Epidermal melanocyte (primary cell): ENCODE data around the gene CYP1A1.

Source experiments
- DNase-seq: peaks from one replicate; pipeline ENCODE4 v3.0.0; 2011; ENCODE audit warnings: low spot score; ENCODE audit not compliant: insufficient read length

CYP1A1 gene

DNA sequence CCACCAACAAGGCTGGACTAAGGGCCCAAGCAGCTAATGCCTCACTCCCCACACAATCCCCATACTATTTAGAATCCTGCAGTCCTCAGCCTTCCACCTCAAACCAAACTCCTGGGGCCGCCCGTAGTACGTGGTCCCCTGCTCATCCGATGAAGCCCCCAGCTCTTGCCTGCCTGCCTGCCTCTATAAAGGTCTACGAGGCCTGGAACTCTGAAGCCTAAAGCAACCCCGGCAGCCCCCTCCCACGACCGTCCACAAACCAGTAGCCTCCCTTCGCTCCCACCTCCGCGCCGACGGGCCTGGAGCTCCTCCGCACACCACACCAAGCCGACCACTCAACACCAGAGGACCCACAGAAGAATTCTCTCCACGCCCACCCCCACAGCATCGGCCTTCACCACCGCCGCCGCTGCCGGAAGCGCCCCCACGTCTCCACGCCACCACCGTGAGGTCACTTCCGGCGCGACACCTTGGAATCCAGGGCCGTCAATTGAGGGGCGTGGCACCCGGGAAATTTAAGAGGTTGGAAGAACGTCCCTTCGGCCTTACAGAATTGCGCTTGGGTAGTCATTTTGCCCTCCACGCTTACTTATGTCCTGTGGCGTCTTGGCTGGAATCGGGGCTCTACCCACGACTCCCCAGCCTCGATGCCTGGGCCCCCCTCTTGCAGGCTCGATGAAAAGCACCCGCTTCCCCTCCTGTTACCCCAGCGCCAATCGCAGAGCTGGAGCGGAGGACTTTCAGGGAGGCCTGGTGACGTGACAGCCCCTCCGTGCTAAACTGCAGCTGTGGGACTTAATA is 29.5 kb downstream of the CYP1A1 start, which contains the start of gene EDC3:
TSS of gene EDC3 (minus strand) at position 428 of the 801 bp plus-strand sequence. CDS start 20,900 bp downstream, outside the sequence.
- DNase-seq, result peak; percentile 82

DNA sequence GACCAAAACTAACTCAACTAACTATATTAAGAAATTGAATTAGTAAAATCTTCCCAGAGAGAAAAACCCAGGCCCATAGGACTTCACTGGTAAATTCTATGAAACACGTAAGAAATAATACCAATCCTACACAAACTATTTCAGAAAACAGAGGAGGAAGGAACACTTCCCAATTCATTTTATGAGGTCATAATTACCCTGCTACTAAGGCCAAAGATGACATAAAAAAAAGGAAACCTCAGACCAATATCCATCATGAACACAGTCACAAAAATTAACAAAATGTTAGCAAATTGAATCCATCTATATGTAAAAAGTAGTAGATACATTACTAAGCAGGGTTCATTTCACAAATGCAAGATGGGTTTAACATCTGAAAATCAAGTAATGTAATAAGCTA is 33.0 kb downstream of the CYP1A1 start:
- DNase-seq, result no peak

DNA sequence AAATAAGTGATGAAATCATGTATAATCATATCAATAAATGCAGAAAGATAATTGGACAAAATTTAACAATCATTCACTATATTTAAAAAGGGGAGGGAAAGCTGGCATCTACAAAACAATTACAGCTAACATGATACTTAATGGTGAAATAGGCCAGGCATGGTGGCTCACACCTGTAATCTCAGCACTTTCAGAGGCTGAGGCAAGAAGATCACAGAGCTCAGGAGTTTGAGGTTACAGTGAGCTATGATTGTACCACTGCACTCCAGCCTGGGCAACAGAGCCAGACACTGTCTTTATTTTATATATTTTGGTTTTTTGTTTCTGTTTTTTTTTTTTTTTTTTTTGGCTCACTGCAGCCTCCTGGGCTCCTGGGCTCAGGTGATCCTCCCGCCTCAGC is 41.6 kb downstream of the CYP1A1 start:
- no peak for DNase-seq

- DNase-seq, result no peak
Measured at GRCh38 chr15:74682954-74683353, 42.4 kb downstream of the CYP1A1 start.

DNA sequence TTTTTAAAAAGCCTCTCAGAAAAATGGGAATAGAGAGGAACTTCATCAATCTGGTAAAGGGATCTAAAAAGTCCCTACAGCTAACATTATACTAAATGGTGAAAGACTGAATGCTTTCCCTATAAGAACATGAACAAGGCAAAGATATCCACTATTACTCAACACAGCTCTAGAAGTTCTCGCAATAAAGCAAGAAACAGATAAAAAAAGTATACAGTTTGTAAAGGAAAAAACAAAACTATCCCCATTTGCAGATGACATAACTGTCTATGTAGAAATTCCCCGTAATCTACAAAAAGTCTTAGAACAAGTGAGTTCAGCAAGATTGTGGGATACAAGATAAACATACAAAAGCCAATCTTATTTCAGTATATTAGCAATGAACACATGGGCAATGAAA is 44.9 kb downstream of the CYP1A1 start:
- DNase-seq, result no peak

DNA sequence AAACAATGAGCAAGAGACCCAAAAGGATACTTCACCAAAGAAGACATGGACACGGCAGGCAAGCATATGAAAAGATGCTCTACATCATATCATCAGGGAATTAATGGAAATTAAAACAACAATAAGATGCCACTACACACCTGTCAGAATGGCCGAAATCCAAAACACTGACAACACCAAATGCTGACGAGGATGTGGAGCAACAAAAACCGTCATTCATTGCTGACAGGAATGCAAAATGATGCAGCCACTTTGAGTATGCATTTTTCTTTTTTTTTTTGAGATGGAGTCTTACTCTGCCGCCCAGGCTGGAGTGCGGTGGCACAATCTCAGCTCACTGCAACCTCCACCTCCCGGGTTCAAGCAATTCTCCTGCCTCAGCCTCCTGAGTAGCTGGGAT is 48.5 kb downstream of the CYP1A1 start:
- no peak for DNase-seq

- no peak for DNase-seq
Measured at GRCh38 chr15:74674161-74674560, 51.2 kb downstream of the CYP1A1 start.

- DNase-seq, result no peak
Measured at GRCh38 chr15:74669627-74670026, 55.7 kb downstream of the CYP1A1 start.
